Osteocyte (in vitro differentiated cells): ENCODE results near the gene KLRF2. TPM values are rescaled to one million over a fixed set of nuclear protein-coding genes. Genes with fewer than 3 reads are reported as not detected.

Source experiments
- DNase-seq: peaks from one replicate; pipeline ENCODE4 v3.0.0; 2021; ENCODE audit warnings: mixed read lengths; ENCODE audit not compliant: unreplicated experiment; ENCODE audit errors: extremely low spot score
- H3K27ac Mint-ChIP-seq: one replicate; pipeline ENCODE4 v1.8.0; 2021; ENCODE audit warnings: mild to moderate bottlenecking, mixed read lengths; ENCODE audit not compliant: unreplicated experiment
- H3K27me3 Mint-ChIP-seq: one replicate; pipeline ENCODE4 v1.8.0; 2021; ENCODE audit warnings: mixed read lengths; ENCODE audit not compliant: unreplicated experiment
- H3K36me3 Mint-ChIP-seq: one replicate; pipeline ENCODE4 v1.8.0; 2021; ENCODE audit warnings: mixed read lengths; ENCODE audit not compliant: unreplicated experiment
- H3K4me1 Mint-ChIP-seq: one replicate; pipeline ENCODE4 v1.8.0; 2021; ENCODE audit warnings: mixed read lengths; ENCODE audit not compliant: unreplicated experiment
- H3K4me3 Mint-ChIP-seq: one replicate; pipeline ENCODE4 v1.8.0; 2021; ENCODE audit warnings: mild to moderate bottlenecking, moderate library complexity, mixed read lengths; ENCODE audit not compliant: unreplicated experiment
- H3K9me3 Mint-ChIP-seq: one replicate; pipeline ENCODE4 v1.8.0; 2021; ENCODE audit warnings: mixed read lengths; ENCODE audit not compliant: unreplicated experiment
- total RNA-seq: library from RNA; stranded (reverse); gene quantifications from 2 replicates; pipeline ENCODE4 v1.2.1, GENCODE V29; 2021
- TF ChIP-seq, protein P1 (sequence below): fragments of 200-600 bp; sonication (generic); IDR thresholded peaks from 2 replicates; pipeline ENCODE4 v1.5.0; 2021; ENCODE audit warnings: antibody characterized with exemption, mild to moderate bottlenecking, moderate library complexity

Gene KLRF2
- total RNA-seq, 1 donor from 2014 or later: not detected

DNA sequence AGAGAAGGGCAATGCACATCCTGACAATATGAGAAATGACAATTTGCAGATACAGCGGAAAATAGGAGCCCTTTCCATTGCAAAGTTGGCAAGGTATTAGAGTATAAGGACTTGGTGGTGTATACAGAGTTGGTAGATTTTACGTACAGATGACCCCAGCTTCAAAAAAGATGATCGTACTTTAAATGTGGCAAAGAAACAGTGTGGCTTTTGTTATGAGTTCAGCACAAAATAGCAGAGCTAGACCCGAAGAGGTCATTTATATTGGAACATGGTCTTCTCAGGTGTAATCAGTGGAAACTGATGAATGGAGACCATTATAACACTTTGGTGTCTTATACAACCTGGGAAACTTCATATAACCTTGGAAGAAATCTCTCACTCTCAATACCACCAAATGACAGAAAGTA lies 14.4 kb upstream of the KLRF2 start:
- TF ChIP-seq, protein P1, sequence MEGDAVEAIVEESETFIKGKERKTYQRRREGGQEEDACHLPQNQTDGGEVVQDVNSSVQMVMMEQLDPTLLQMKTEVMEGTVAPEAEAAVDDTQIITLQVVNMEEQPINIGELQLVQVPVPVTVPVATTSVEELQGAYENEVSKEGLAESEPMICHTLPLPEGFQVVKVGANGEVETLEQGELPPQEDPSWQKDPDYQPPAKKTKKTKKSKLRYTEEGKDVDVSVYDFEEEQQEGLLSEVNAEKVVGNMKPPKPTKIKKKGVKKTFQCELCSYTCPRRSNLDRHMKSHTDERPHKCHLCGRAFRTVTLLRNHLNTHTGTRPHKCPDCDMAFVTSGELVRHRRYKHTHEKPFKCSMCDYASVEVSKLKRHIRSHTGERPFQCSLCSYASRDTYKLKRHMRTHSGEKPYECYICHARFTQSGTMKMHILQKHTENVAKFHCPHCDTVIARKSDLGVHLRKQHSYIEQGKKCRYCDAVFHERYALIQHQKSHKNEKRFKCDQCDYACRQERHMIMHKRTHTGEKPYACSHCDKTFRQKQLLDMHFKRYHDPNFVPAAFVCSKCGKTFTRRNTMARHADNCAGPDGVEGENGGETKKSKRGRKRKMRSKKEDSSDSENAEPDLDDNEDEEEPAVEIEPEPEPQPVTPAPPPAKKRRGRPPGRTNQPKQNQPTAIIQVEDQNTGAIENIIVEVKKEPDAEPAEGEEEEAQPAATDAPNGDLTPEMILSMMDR: no peak
- DNase-seq: no peak
- Mint-ChIP-seq H3K27me3 (peaks cover 3% of the 10 kb centered on the region), H3K36me3 (no peaks in the 10 kb centered on the region), H3K9me3 (no peaks in the 10 kb centered on the region), H3K4me1 (peaks cover 4% of the 10 kb centered on the region), H3K4me3 (no peak overlapping the region), H3K27ac (no peak overlapping the region)

DNA sequence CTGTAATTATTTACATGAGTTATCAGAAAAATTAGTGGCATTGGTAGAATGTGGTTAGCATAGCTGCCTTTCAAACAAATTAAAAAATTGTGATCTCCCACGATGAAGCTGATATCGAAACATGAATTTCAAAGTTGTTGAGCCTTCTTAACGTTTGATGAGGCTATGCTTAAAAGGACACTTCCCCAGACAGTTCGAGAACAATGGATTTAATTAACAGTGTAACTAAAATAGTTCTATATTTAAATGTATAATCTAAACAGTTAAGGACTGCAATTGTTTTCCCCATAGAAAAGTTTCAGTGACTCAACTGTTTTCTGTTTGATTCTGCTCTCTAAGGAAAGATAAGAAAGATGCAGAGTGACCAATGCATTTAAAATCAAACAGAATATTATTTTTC lies 13.8 kb upstream of the KLRF2 start:
- no peaks in the 10 kb centered on the region for H3K9me3 Mint-ChIP-seq
- no peak for DNase-seq
- H3K27ac Mint-ChIP-seq: no peak overlapping the region
- TF ChIP-seq, protein P1: no peak
- H3K4me3 Mint-ChIP-seq: no peak overlapping the region
- H3K4me1 Mint-ChIP-seq: peaks cover 4% of the 10 kb centered on the region
- H3K36me3 Mint-ChIP-seq: no peaks in the 10 kb centered on the region
- H3K27me3 Mint-ChIP-seq: peaks cover 3% of the 10 kb centered on the region

DNA sequence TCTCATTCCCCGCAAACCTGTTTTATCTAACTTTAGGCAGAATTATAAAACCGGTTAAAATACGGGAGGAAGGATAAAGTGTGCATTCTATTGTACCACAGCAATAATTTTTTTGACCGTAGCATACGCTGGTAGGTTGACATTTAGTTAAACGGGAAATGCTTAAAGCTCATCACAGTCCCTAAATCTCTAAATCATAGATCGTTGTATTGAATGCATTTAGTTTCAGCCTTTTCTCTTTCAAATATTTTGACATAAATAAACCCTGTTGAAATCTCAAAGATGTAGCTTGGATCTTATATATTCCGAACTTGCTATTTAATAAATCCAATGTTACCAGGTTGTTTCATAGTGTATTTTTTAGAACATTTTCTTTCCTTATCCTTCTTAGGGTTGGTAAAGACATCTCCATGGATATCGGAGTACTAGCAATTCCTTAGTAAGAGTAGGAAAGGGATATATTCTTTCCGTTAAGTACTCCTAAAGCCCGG lies 12.9 kb upstream of the KLRF2 start:
- H3K27ac Mint-ChIP-seq: no peak overlapping the region

DNA sequence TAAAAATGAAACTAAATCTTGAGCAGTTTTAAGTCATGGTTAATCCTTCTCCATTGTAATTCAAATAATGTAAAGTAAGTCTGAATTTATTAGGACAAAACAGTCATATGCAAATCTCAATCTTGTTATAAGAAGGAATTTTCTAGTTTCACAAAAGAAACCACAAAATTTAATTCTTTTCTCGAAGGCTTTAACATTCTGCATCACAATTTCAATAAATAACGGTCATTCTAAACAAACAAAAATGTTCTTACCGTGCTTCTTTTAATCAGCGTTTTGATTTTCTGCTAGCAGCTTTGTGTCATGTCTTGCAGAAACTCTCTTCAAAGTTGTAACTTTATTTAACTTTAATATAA lies 12.4 kb upstream of the KLRF2 start:
- no peak for DNase-seq
- Mint-ChIP-seq H3K4me3 (no peak overlapping the region), H3K9me3 (no peaks in the 10 kb centered on the region), H3K27ac (no peak overlapping the region), H3K27me3 (peaks cover 3% of the 10 kb centered on the region), H3K36me3 (no peaks in the 10 kb centered on the region), H3K4me1 (peaks cover 4% of the 10 kb centered on the region)
- TF ChIP-seq, protein P1: no peak

More for the DNA sequence above, 12.9 kb upstream of the KLRF2 start:
- TF ChIP-seq, protein P1: no peak
- Mint-ChIP-seq H3K4me3 (no peak overlapping the region), H3K9me3 (no peaks in the 10 kb centered on the region), H3K4me1 (peaks cover 4% of the 10 kb centered on the region), H3K27me3 (peaks cover 3% of the 10 kb centered on the region), H3K36me3 (no peaks in the 10 kb centered on the region)
- DNase-seq: no peak

DNA sequence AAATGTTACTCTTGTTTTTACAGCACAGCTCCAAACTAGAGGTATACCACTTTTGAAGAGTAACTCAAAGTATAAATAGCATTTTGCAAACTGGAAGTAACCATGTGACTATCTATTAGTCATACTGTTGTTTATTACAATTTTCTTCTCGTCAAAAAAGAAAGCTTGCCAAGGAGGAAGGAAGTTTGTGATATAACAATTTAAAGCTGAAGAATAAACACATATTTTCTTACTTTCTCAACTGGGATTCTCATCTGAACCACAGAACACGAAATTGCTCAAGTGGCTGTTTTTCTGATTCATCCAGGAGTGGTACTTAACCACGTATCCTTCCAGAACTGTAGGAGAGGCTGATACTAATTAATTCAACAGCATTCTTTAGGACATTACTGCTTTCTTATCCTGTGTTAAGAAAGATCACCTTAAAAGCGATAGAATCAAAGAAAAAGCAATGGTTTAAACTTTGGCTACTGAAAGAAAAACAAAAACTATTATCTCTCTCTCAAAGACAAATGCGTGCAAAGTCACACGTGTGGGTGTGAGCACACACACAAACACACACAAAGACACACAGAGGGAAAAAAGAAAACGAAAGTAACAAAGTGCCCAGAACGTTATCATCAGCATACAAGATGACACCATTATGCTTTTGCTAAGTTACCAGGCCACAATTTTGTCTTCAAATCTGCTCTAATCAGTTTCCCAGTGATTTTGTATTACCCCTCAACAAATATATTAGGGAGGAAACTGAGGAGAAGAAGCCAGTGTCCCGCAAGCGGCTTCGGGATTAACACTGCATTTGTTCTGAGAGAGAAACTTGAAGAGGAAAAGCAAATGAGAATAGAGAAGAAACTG lies 11.8 kb upstream of the KLRF2 start, which contains the start of gene CLEC2B:
TSS of gene CLEC2B (minus strand) at position 48 of the 855 bp plus-strand sequence.
- peak within 1 kb of the TSS; percentile 36 for H3K4me3 Mint-ChIP-seq
- H3K27ac Mint-ChIP-seq: no peak within 1 kb of the TSS
- no peaks in the 10 kb centered on the region for H3K9me3 Mint-ChIP-seq
- H3K4me1 Mint-ChIP-seq: peaks cover 4% of the 10 kb centered on the region
- no peaks in the 10 kb centered on the region for H3K36me3 Mint-ChIP-seq
- TF ChIP-seq, protein P1: no peak
- peaks cover 3% of the 10 kb centered on the region for H3K27me3 Mint-ChIP-seq
- no peak for DNase-seq
